PFSK-1 (cell line): ENCODE data around the gene SENP1.

Experiments
- FOXP2 ChIP-seq: optimal IDR thresholded peaks from 2 replicates; pipeline ENCODE3; 2011; ENCODE audit warnings: borderline replicate concordance, control low read depth, inconsistent platforms; ENCODE audit not compliant: insufficient read depth; ENCODE audit errors: extremely low read length, extremely low read depth
- POLR2AphosphoS5 ChIP-seq: IDR thresholded peaks from 2 replicates; pipeline ENCODE4 v1.6.1; 2012; ENCODE audit warnings: low read depth, mild to moderate bottlenecking, control low read depth, low read length, moderate library complexity
- SIN3A ChIP-seq: IDR thresholded peaks from 2 replicates; pipeline ENCODE4 v1.6.1; 2012; ENCODE audit warnings: mild to moderate bottlenecking, low read length, moderate library complexity, borderline replicate concordance; ENCODE audit not compliant: insufficient read depth
- TAF1 ChIP-seq: IDR thresholded peaks from 2 replicates; pipeline ENCODE4 v1.6.1; 2012; ENCODE audit warnings: low read length, control low read depth, borderline replicate concordance; ENCODE audit not compliant: insufficient read depth
- TF ChIP-seq, protein P1 (sequence below), 2 experiments: IDR thresholded peaks; 2 replicates each; pipeline versions ENCODE4 v1.6.1 to v1.8.0; 2011 to 2012; ENCODE audit warnings: low read depth in 2 of 2, low read length in 2 of 2, control low read depth in 1 of 2, inconsistent platforms in 1 of 2, mild to moderate bottlenecking in 1 of 2, moderate library complexity in 1 of 2; ENCODE audit not compliant: insufficient read depth in 1 of 2

Gene SENP1

DNA sequence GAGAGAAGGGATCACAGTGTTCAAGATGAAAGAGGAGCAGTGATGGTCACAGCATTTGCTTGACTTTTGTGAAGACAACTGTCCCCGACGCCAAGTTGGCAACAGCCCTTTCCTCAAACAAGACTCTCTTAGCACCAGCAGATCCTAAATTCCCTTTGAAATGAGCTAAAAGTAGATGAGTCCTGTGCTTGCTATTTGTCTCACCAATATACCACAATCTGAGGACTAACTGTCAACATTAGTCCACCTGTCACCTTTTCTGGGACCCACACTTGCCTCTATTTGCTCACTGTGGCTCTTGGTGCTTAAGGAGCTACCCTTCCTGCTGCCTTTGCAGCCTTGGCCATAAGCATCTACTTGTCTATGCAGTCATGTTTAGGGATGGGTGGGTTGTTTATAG is 54.2 kb downstream of the SENP1 start:
- TF ChIP-seq SIN3A: no peak

DNA sequence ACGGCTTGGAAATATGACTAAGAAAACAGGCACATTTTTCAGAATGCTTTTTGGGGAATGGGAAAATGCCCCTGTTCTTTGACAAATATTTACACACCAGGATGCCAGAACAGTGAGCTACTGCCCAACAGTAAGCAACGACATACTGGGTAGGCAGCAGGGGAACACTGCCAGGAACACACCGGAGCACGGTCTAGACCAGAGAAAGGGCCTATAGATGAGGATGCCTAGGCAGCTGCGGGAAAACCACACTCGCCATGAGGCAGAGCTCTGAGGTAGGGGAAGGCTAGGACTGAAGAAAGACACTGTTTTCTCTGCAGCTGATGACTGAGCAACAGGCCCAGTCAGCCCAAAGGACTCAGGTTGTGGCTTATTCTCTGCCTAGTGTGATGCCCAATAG is 55.7 kb downstream of the SENP1 start:
- TF ChIP-seq SIN3A (no peak), FOXP2 (no peak), POLR2AphosphoS5 (no peak)
- TF ChIP-seq, protein P1, sequence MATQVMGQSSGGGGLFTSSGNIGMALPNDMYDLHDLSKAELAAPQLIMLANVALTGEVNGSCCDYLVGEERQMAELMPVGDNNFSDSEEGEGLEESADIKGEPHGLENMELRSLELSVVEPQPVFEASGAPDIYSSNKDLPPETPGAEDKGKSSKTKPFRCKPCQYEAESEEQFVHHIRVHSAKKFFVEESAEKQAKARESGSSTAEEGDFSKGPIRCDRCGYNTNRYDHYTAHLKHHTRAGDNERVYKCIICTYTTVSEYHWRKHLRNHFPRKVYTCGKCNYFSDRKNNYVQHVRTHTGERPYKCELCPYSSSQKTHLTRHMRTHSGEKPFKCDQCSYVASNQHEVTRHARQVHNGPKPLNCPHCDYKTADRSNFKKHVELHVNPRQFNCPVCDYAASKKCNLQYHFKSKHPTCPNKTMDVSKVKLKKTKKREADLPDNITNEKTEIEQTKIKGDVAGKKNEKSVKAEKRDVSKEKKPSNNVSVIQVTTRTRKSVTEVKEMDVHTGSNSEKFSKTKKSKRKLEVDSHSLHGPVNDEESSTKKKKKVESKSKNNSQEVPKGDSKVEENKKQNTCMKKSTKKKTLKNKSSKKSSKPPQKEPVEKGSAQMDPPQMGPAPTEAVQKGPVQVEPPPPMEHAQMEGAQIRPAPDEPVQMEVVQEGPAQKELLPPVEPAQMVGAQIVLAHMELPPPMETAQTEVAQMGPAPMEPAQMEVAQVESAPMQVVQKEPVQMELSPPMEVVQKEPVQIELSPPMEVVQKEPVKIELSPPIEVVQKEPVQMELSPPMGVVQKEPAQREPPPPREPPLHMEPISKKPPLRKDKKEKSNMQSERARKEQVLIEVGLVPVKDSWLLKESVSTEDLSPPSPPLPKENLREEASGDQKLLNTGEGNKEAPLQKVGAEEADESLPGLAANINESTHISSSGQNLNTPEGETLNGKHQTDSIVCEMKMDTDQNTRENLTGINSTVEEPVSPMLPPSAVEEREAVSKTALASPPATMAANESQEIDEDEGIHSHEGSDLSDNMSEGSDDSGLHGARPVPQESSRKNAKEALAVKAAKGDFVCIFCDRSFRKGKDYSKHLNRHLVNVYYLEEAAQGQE (IDR thresholded peaks at IDR 0.05; ENCODE audit: insufficient read depth in 1 of 2, low read depth in 2 of 2, low read length in 2 of 2): no peak

DNA sequence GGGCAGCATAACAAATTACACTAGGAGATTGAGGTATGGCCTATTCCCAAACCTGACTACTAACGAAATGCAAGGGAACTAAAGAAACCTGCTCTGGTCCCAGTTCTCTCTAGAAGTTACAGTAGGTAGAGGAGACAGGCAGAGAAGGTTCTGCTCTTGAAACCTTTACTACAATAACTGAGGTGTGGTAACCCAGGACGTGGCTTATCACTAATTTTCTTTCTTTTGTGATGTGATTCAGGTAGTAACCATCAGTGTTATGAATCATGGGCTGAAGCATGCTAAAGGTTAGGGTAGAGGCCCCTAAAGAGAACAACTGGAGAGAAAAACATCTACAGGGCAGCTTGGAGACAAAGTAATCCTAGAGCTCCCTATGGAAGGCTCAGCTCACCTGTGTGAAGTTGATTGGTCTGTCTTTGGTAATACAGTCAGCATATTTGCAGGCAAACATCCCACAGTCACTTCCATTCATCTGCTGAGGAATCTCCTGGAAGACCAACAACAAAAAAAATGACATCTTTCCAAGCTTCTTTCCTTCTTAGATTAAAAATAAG is 59.8 kb downstream of the SENP1 start:
- TF ChIP-seq POLR2AphosphoS5 (no peak), FOXP2 (no peak), SIN3A (no peak), TAF1 (no peak)
- TF ChIP-seq, protein P1 (IDR thresholded peaks at IDR 0.05; ENCODE audit: insufficient read depth in 1 of 2, low read depth in 2 of 2, low read length in 2 of 2): no peak

DNA sequence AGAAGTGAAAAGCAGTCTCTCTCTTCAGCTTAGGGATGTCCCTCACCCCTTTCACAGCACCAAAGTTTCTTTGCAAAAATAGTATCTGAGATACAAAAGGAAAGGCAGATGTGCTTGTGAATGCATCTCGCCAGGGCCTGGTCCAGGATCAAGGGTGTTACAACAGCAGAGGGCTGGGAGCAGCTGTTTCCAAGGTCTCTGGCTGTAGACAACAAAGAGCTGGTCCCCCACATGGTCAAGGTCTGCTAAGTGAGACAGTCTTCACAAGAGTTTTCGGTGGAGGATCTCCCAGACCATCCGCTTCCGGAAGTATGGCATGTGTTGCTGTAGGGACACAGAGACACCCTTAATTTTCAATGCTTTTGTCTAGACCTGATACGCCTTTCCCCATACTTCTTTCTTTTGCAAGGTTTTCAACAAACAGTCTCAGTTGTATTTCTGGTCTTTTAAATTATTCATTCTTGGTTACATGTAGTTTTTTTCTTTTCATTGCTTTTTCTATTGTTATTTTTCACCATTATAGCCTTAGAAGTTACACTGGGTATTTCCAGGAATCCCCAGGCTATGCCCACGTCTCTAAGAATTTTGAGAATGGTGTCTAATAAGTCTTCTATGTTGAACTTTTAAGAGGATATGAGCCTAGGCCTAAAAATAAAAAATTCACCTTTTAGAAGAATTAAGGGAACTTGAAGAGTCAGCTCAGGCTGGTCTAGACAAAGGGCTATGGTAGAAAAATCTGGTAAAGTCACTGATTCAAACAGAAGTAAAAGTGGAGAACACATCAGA is 60.6 kb downstream of the SENP1 start:
- TF ChIP-seq FOXP2 (no peak), SIN3A (no peak), TAF1 (no peak), POLR2AphosphoS5 (no peak)
- TF ChIP-seq, protein P1 (IDR thresholded peaks at IDR 0.05; ENCODE audit: insufficient read depth in 1 of 2, low read depth in 2 of 2, low read length in 2 of 2): no peak

DNA sequence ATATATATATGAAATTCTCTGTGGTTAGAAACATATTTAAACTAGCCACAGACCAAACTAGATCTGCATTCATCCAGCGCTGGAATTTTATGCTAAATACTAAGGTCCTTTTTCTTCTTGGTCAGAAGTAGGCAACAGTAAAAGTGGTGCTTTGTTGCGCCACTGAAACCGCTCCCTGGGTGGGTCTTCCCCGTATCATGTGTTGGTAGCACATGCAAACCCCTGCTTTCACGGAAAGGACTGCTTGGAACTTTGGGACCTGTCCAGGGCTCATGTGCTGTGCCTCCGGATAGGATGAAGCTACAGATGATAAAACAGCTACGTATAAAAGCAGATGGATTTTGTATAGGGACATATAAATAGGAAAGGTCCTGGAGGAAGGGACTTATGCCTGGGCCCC is 61.5 kb downstream of the SENP1 start:
- TF ChIP-seq SIN3A (no peak), TAF1 (no peak)
- TF ChIP-seq, protein P1 (IDR thresholded peaks at IDR 0.05; ENCODE audit: insufficient read depth in 1 of 2, low read depth in 2 of 2, low read length in 2 of 2): no peak
